Gastrocnemius medialis (tissue), 4 donors: ENCODE results near the gene RNU6-9. TPM values are rescaled to one million over a fixed set of nuclear protein-coding genes. Genes with fewer than 3 reads are reported as not detected.

Experiments used
- ATAC-seq, 2 donors: fragments of 150-250 bp; one replicate each; pipeline ENCODE4 v1.9.1; 2016
- DNase-seq, 2 donors: peaks; one replicate each; pipeline ENCODE4 v3.0.0-alpha.2; 2019
- H3K27ac ChIP-seq, 4 donors: fragments of 200-600 bp; sonication (generic); 1 replicate in 1 of 4; 2 replicates in 3 of 4; pipeline ENCODE4 v1.5.1; 2016 to 2018; ENCODE audit warnings: mild to moderate bottlenecking in 2 of 4, moderate library complexity in 1 of 4
- H3K27me3 ChIP-seq, 3 donors: fragments of 200-600 bp; sonication (generic) in 2 of 3; 1 replicate in 1 of 3; 2 replicates in 2 of 3; pipeline versions ENCODE4 v1.5.1 to v1.6.0; 2016 to 2019; ENCODE audit warnings: mild to moderate bottlenecking in 1 of 3, moderate library complexity in 1 of 3
- H3K36me3 ChIP-seq, 2 donors: fragments of 200-600 bp; sonication (generic) in 1 of 2; one replicate each; pipeline ENCODE4 v1.5.1; 2017 to 2018
- H3K4me1 ChIP-seq, 2 donors: fragments of 200-600 bp; sonication (generic) in 1 of 2; one replicate each; pipeline ENCODE4 v1.5.1; 2016 to 2017; ENCODE audit warnings: mild to moderate bottlenecking in 2 of 2
- H3K4me3 ChIP-seq, 4 donors: fragments of 200-600 bp; sonication (generic) in 3 of 4; 1 replicate in 1 of 4; 2 replicates in 3 of 4; pipeline ENCODE4 v1.5.1; 2016 to 2019; ENCODE audit warnings: mild to moderate bottlenecking in 2 of 4
- H3K9me3 ChIP-seq, 3 donors: fragments of 200-600 bp; sonication (generic) in 2 of 3; 1 replicate in 1 of 3; 2 replicates in 2 of 3; pipeline ENCODE4 v1.5.1; 2016 to 2019
- CTCF ChIP-seq, 5 experiments: fragments of 450-650 bp in 3 of 5; fragments of 200-600 bp in 2 of 5; sonication (generic) in 2 of 5; IDR thresholded peaks in 4 of 5; conservative IDR thresholded peaks in 1 of 5; 1 replicate in 4 of 5; 2 replicates in 1 of 5; pipeline ENCODE4 v1.5.1; 2016 to 2019; ENCODE audit warnings: antibody characterized with exemption in 5 of 5, mild to moderate bottlenecking in 3 of 5, moderate library complexity in 3 of 5
- POLR2A ChIP-seq, 2 donors: fragments of 450-650 bp; IDR thresholded peaks; one replicate each; pipeline ENCODE4 v1.6.1; 2017; ENCODE audit warnings: antibody characterized with exemption in 2 of 2, mild to moderate bottlenecking in 2 of 2, moderate library complexity in 2 of 2
- in situ Hi-C, 4 donors: fragments of 200-750 bp; cut with MboI; loops; one replicate each; pipeline versions ENCODE4 v1.15.0 to v1.8.0; 2017; ENCODE audit warnings: low sequenced_read_pairs in 4 of 4
- intact Hi-C: fragments of 100-400 bp; cut with DNase I; formaldehyde crosslinking; loops from one replicate; pipeline ENCODE4 v1.15.1; 2023; ENCODE audit warnings: low total_unique reads
- total RNA-seq, 4 donors: library from RNA; depleted of rRNA; stranded (reverse); fragments of >200 nt; gene quantifications; one replicate each; pipeline versions ENCODE4 v1.1.0 to v1.2.3, GENCODE V29; 2016

Gene RNU6-9
- total RNA-seq, 4 donors from 2014 or later = not detected

GRCh38 chr19:937259-937694 lies 44.0 kb downstream of the RNU6-9 start:
- intact Hi-C loops = no loop called here
- Histone ChIP-seq H3K4me1 (peaks cover 20 to 35% of the 10 kb centered on the region in 2 donors), H3K9me3 (no peaks in the 10 kb centered on the region), H3K27ac (no peak overlapping the region), H3K36me3 (no peaks in the 10 kb centered on the region), H3K27me3 (no peaks in the 10 kb centered on the region), H3K4me3 (no peak overlapping the region)
- TF ChIP-seq CTCF (IDR thresholded peaks at IDR 0.05 in 4 of 5, conservative IDR thresholded peaks at IDR 0.05 in 1 of 5) (no peak), POLR2A (IDR thresholded peaks at IDR 0.05) (no peak)
- in situ Hi-C loops = no loop called here
- ATAC-seq = no peak
- no peak for DNase-seq

- TF ChIP-seq POLR2A (IDR thresholded peaks at IDR 0.05) = no peak
- TF ChIP-seq CTCF (IDR thresholded peaks at IDR 0.05 in 4 of 5, conservative IDR thresholded peaks at IDR 0.05 in 1 of 5) = no peak
- in situ Hi-C loops = no loop called here
- intact Hi-C loops = no loop called here
- H3K36me3 ChIP-seq = no peaks in the 10 kb centered on the region
- peaks cover 18 to 27% of the 10 kb centered on the region in 2 donors for H3K4me1 ChIP-seq
- no peak for ATAC-seq
- H3K27me3 ChIP-seq = no peaks in the 10 kb centered on the region
- no peak overlapping the region for H3K4me3 ChIP-seq
- H3K9me3 ChIP-seq = no peaks in the 10 kb centered on the region
- H3K27ac ChIP-seq = no peak overlapping the region
- no peak for DNase-seq
These were observed 45.1 kb downstream of the RNU6-9 start for GRCh38 chr19:938233-938923.

GRCh38 chr19:939439-939838 lies 46.2 kb downstream of the RNU6-9 start:
- intact Hi-C loops = no loop called here
- Histone ChIP-seq H3K9me3 (no peaks in the 10 kb centered on the region), H3K27ac (no peak overlapping the region), H3K4me1 (peaks cover 8 to 16% of the 10 kb centered on the region in 2 donors), H3K36me3 (no peaks in the 10 kb centered on the region), H3K4me3 (no peak overlapping the region), H3K27me3 (no peaks in the 10 kb centered on the region)
- no peak for TF ChIP-seq POLR2A (IDR thresholded peaks at IDR 0.05)
- no peak for TF ChIP-seq CTCF (IDR thresholded peaks at IDR 0.05 in 4 of 5, conservative IDR thresholded peaks at IDR 0.05 in 1 of 5)
- ATAC-seq = no peak
- in situ Hi-C loops = no loop called here
- no peak for DNase-seq

GRCh38 chr19:939922-940321 lies 46.6 kb downstream of the RNU6-9 start:
- intact Hi-C loops = no loop called here
- H3K9me3 ChIP-seq = no peaks in the 10 kb centered on the region
- in situ Hi-C loops = no loop called here
- ATAC-seq (no peak), DNase-seq (no peak)
- H3K36me3 ChIP-seq = no peaks in the 10 kb centered on the region
- TF ChIP-seq POLR2A (IDR thresholded peaks at IDR 0.05) (no peak), CTCF (IDR thresholded peaks at IDR 0.05 in 4 of 5, conservative IDR thresholded peaks at IDR 0.05 in 1 of 5) (no peak)
- no peak overlapping the region for H3K4me3 ChIP-seq
- H3K27ac ChIP-seq = peak overlapping the region in 1 of 4 donors; percentile 68
- no peaks in the 10 kb centered on the region for H3K27me3 ChIP-seq
- peaks cover 5 to 12% of the 10 kb centered on the region in 2 donors for H3K4me1 ChIP-seq
